22Rv1 (cell line): Measurements from ENCODE around the gene TRAPPC1.

Experiments used
- CTCF ChIP-seq: fragments of 450-650 bp; IDR thresholded peaks from 2 replicates; pipeline ENCODE4 v1.5.1; 2017; ENCODE audit warnings: mild to moderate bottlenecking
- ZFX ChIP-seq: fragments of 450-650 bp; IDR thresholded peaks from 2 replicates; pipeline ENCODE4 v1.6.1; 2017; ENCODE audit warnings: antibody characterized with exemption, borderline replicate concordance

DNA sequence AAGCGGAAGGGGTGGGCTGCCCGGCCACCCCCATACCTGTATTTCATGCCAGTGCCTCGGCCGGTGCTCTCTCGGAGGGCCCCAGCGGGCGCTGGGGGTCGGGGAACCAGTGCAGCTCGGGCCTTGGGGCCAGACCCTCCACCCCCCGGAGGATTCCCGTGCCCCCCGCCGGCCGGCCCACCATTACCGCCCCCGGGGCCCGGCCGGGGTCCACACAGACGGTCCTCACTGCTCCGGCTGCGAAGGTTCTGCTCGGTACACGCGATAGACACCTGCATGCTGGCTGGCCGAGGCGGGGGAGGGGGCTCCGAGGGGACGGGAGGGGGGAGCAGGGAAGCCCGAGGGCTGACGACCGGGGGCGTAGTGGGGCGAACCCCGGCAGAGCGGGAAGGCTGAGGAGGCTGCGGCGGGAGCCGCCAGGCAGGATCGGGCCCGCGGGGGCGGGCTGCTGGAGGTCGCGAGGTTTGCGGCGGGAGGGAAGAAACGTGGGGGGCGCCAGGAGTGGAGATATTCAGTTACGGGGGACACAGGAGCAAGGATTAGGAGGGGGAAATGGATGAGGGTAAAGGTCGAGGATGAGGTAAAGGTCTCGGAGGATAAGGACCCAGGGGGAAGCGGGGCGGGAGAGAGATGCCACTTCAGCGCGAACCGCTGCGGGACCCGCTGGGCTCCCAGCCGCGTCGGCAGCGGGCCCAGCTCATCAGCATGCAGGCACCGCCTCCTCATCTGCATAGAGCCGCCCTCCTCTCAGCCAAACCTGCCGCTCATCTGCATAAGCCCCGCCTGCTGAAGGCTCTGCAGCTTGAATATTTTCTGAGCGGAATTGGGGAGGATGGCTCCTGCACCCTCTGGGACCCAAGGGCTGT is 2.4 kb downstream of the TRAPPC1 start, which contains the start of gene KCNAB3:
- TF ChIP-seq CTCF = no peak
- no peak for TF ChIP-seq ZFX
